Spinal cord (tissue), 10 donors: ENCODE results near the gene CCNI. TPM values are rescaled to one million over a fixed set of nuclear protein-coding genes. Genes with fewer than 3 reads are reported as not detected.
A peak's percentile ranks its signal among the peaks of the same experiment; 100 is the strongest.

ENCODE experiments used
- DNase-seq, 6 donors: peaks; one replicate each; pipeline versions ENCODE4 v3.0.0 to v3.0.0-alpha.2; 2013 to 2015; ENCODE audit warnings: low spot score in 6 of 6, low read depth in 4 of 6
- H3K27ac ChIP-seq: one replicate; pipeline ENCODE4 v1.5.1; 2013; ENCODE audit warnings: low read depth, low read length, control low read depth
- H3K27me3 ChIP-seq: one replicate; pipeline ENCODE4 v1.6.1; 2013; ENCODE audit warnings: low read length; ENCODE audit not compliant: control insufficient read depth, insufficient read depth
- H3K36me3 ChIP-seq: one replicate; pipeline ENCODE4 v1.6.1; 2013; ENCODE audit warnings: low read length; ENCODE audit not compliant: control insufficient read depth, insufficient read depth
- H3K4me1 ChIP-seq: one replicate; pipeline ENCODE4 v1.6.1; 2013; ENCODE audit warnings: low read length; ENCODE audit not compliant: control insufficient read depth, insufficient read depth
- H3K4me3 ChIP-seq: one replicate; pipeline ENCODE4 v1.5.1; 2013; ENCODE audit warnings: low read depth, low read length, control low read depth
- H3K9me3 ChIP-seq: one replicate; pipeline ENCODE4 v1.6.1; 2013; ENCODE audit warnings: low read length; ENCODE audit not compliant: control insufficient read depth, insufficient read depth
- WGBS: methylation state at CpG from one replicate; pipeline ENCODE4 v1.1.5; 2013; ENCODE audit warnings: missing lambda C conversion rate; ENCODE audit not compliant: insufficient coverage; 5-methylcytosine and 5-hydroxymethylcytosine counted together
- long read RNA-seq, 4 donors: transcript quantifications; one replicate each; lab custom pipeline, GENCODE V29; 2026
- polyA plus RNA-seq, 2 donors: library from polyadenylated mRNA; unstranded; fragments of 120-200 nt; gene quantifications; one replicate each; pipeline ENCODE4 v1.2.1, GENCODE V29; 2013; ENCODE audit not compliant: insufficient read length in 2 of 2
- total RNA-seq, 2 donors: library from RNA; depleted of rRNA in 1 of 2; stranded (reverse); fragments of 120-200 nt in 1 of 2; fragments of >200 nt in 1 of 2; gene quantifications; one replicate each; pipeline versions ENCODE4 v1.2.3 to v1.2.4, GENCODE V29; 2013 to 2014
- donor health status: healthy.

Gene CCNI, protein sequence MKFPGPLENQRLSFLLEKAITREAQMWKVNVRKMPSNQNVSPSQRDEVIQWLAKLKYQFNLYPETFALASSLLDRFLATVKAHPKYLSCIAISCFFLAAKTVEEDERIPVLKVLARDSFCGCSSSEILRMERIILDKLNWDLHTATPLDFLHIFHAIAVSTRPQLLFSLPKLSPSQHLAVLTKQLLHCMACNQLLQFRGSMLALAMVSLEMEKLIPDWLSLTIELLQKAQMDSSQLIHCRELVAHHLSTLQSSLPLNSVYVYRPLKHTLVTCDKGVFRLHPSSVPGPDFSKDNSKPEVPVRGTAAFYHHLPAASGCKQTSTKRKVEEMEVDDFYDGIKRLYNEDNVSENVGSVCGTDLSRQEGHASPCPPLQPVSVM
- total RNA-seq, result 100 to 1,000 TPM; 193 to 299 TPM
- 100 to 1,000 TPM; 493 to 583 TPM for polyA plus RNA-seq
- long read RNA-seq, donor 1, transcript CCNI-209 (2 exons, 390 nt), result minor isoform, 6 of 244 reads
- long read RNA-seq, donor 1, transcript CCNI-201 (7 exons, 2,772 nt), result major isoform, 168 of 244 reads
- long read RNA-seq, donor 1, partial matches to known transcripts, result 58 of 244 reads
- long read RNA-seq, donor 1, other reads (novel, unspliced or antisense), result 12 of 244 reads
- long read RNA-seq, donor 2, transcript CCNI-209 (2 exons, 390 nt), result minor isoform, 5 of 90 reads
- long read RNA-seq, donor 2, transcript CCNI-201 (7 exons, 2,772 nt), result major isoform, 60 of 90 reads
- long read RNA-seq, donor 2, partial matches to known transcripts, result 25 of 90 reads
- long read RNA-seq, donor 2, other reads (novel, unspliced or antisense), result 0 of 90 reads
- long read RNA-seq, donor 3, transcript CCNI-209 (2 exons, 390 nt), result minor isoform, 9 of 178 reads
- long read RNA-seq, donor 3, transcript CCNI-201 (7 exons, 2,772 nt), result major isoform, 93 of 178 reads
- long read RNA-seq, donor 3, partial matches to known transcripts, result 71 of 178 reads
- long read RNA-seq, donor 3, other reads (novel, unspliced or antisense), result 5 of 178 reads
- long read RNA-seq, donor 4, transcript CCNI-201 (7 exons, 2,772 nt), result major isoform, 34 of 83 reads
- long read RNA-seq, donor 4, transcript CCNI-209 (2 exons, 390 nt), result minor isoform, 8 of 83 reads
- long read RNA-seq, donor 4, partial matches to known transcripts, result 32 of 83 reads
- long read RNA-seq, donor 4, other reads (novel, unspliced or antisense), result 9 of 83 reads

DNA sequence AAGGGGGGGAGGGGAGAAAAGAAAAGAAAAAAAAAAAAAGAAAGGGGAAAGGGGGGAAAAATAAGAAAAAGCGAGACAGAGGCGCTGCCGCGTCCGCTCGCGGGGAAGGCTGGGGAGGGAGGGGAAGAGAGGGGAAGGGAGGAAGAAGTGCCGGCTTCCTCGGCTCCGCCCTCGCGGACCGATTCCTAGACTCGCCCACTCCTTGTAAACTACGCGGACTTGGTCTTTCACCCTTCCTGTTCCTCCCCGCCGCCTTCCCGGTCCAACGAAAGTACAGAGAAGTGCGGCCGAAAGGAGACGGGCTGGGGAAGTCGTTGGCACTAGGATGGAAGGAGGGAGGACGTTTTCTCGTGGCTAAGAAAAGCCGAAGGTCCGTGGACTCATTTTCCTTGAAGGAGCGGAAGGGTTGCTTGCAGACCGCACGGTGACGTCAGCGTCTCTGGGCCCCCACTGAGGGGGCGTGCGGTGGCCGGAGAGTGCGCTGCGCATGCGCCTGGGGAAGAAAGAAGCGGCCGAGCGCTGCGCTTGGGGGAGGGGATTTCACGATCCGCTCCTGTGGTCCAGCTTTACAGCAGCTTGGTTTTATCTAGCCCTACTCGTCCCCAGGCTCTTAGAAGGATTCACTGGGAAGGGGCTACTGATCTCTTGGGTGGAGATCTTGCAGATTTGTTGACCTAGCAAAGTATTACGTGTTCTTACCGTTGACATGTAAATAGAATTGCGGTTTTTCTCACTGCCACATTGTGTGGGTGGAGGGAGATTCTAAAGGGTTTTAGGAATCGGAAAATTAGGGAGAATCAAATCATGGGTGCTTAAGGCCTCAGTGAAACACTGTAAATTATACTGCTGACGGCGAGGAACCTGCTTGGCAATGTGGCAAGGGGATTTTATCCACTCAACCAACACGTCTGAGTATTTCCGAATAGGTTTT, at the start of gene CCNI:
CCNI (minus strand) TSS at position 121 of the 931 bp plus-strand sequence. CDS start 9,627 bp downstream, outside the sequence.
- Histone ChIP-seq H3K27me3 (no peaks in the 10 kb centered on the region), H3K4me3 (peak within 1 kb of the TSS; percentile 97), H3K9me3 (no peaks in the 10 kb centered on the region), H3K27ac (peak within 1 kb of the TSS; percentile 100), H3K4me1 (peaks cover 8% of the 10 kb centered on the region), H3K36me3 (no peaks in the 10 kb centered on the region)
- 0% methylated on average over 34 of the region's 54 CpGs for WGBS
- peak; percentile 94 to 100 (median 98) for DNase-seq

DNA sequence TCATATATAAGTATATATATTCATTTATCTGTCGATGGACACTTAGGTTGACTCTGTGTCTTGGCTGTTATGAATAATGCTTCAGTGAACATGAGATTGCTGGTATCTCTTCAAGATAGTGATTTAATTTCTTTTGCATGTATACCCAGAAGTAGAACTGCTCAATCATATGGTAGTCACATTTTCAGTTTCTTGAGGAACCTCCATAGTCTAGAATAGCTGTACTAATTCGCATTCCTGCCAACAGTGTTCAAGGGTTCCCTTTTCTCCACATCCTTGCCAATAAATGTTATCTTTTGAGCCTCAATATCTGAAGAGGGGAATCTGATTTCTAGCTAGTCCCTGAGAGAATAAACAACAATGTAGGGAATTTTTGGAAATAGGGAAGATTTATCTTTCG, 48.8 kb upstream of the CCNI start:
- H3K9me3 ChIP-seq, result no peaks in the 10 kb centered on the region
- H3K4me1 ChIP-seq, result no peaks in the 10 kb centered on the region
- WGBS, result 75% methylated on average over 1 of the region's 3 CpGs
- H3K27ac ChIP-seq, result no peak overlapping the region
- no peak for DNase-seq
- H3K27me3 ChIP-seq, result no peaks in the 10 kb centered on the region
- H3K4me3 ChIP-seq, result no peak overlapping the region
- H3K36me3 ChIP-seq, result no peaks in the 10 kb centered on the region

DNA sequence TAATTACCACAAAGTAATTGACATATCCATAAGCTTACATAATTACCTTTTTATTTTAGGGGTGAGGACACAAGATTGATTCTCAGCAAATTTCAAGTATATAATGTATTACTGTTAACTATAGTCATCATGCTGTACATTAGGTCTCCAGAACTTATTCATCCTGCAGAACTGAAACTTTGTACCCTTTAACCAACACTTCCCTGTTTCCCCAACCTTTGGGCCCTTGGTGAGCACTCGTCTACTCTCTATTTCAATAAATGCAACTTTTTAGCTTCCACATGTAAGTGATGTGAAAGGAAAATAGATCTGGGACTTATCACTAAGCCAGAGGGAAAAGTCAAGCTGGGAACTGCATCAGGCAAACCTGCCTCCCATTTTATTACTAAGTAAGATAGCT, 47.6 kb upstream of the CCNI start:
- no CpG with 5 or more reads among the region's 1 CpG for WGBS
- H3K27ac ChIP-seq, result no peak overlapping the region
- DNase-seq, result no peak
- no peaks in the 10 kb centered on the region for H3K9me3 ChIP-seq
- H3K36me3 ChIP-seq, result no peaks in the 10 kb centered on the region
- no peaks in the 10 kb centered on the region for H3K27me3 ChIP-seq
- H3K4me3 ChIP-seq, result no peak overlapping the region
- no peaks in the 10 kb centered on the region for H3K4me1 ChIP-seq

GRCh38 chr4:77122656-77123055, 46.9 kb upstream of the CCNI start:
- Histone ChIP-seq H3K27ac (no peak overlapping the region), H3K36me3 (no peaks in the 10 kb centered on the region)
- WGBS, result 100% methylated on average over 2 of the region's 4 CpGs

DNA sequence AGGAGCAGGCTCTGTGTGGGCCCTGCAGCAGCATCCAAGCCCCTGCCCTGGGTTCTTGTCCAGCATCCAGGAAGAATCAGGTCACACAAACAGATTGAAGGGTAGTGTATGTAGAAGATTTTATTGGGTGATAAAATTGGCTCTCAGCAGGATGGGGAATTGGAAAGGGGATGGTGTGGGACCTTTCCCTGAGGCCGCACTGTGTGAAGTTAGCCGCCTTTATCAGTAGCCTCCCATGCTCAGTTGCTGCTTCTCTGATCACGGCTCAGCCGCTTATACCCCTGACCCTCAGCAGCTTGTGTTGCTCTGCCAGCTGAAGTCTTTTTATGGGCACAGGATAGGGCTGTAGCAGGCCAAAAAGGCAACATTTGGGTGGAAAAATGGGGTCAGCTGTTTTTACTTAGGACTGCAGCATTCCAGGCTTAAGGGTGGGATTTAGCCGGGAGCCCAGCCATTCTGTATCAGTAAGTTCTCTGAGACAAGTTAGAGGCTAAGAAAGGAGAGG, 46.0 kb upstream of the CCNI start:
- H3K4me3 ChIP-seq, result no peak overlapping the region
- H3K27ac ChIP-seq, result no peak overlapping the region
- no peaks in the 10 kb centered on the region for H3K9me3 ChIP-seq
- H3K36me3 ChIP-seq, result no peaks in the 10 kb centered on the region
- H3K4me1 ChIP-seq, result no peaks in the 10 kb centered on the region
- no peak for DNase-seq
- WGBS, result 91% methylated on average over 5 of the region's 5 CpGs
- no peaks in the 10 kb centered on the region for H3K27me3 ChIP-seq

More at GRCh38 chr4:77122656-77123055, 46.9 kb upstream of the CCNI start:
- no peak overlapping the region for H3K4me3 ChIP-seq
- no peak for DNase-seq
- no peaks in the 10 kb centered on the region for H3K27me3 ChIP-seq
- no peaks in the 10 kb centered on the region for H3K4me1 ChIP-seq
- no peaks in the 10 kb centered on the region for H3K9me3 ChIP-seq

- no peak for DNase-seq
- H3K4me3 ChIP-seq, result no peak overlapping the region
- H3K27ac ChIP-seq, result no peak overlapping the region
- H3K4me1 ChIP-seq, result no peaks in the 10 kb centered on the region
- WGBS, result 96% methylated on average over 4 of the region's 8 CpGs
- no peaks in the 10 kb centered on the region for H3K36me3 ChIP-seq
- no peaks in the 10 kb centered on the region for H3K9me3 ChIP-seq
- H3K27me3 ChIP-seq, result no peaks in the 10 kb centered on the region
Observed at GRCh38 chr4:77120886-77121508, 45.2 kb upstream of the CCNI start.

DNA sequence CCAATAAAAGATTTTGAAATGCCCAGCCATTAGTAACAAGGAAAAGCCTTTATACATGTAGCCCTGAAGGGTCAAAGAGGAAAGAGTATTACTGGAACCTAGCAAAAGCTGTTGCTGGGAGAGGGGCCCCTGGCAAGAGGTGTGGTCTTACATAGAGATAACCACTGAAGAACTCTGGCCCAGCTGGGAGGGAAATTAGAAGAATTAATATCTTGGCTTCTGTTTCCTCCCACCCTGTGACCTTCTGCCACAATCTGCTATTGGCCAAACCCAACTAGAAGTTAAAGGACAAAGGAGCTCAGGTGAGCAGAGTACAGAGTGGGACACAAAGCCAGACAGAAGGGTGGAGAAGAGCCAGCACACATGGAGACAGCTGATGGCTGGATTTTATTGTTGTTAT, 41.9 kb upstream of the CCNI start:
- Histone ChIP-seq H3K4me1 (no peaks in the 10 kb centered on the region), H3K27ac (no peak overlapping the region), H3K36me3 (no peaks in the 10 kb centered on the region), H3K4me3 (no peak overlapping the region), H3K9me3 (no peaks in the 10 kb centered on the region), H3K27me3 (no peaks in the 10 kb centered on the region)
- no peak for DNase-seq

DNA sequence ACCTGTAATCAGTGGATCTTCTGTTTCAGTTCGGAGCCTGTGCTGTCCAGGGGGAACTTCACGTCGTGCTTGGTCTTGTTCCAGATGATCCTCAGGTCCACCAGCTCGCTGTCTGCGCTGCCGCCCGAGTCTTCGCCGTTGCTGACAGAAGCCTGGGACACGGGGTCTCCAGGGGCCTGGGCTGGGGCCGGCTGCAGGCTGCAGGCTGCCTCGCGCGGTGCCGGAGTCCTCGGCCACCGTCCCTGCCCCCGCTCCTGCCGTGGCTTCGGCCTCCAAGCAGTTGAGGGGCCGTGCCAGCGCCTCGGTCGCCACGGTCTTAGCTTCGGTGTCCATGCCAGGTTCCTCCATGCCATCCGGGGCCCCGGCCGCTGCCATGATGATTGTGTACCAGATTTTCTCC, 37.3 kb upstream of the CCNI start:
- no peak overlapping the region for H3K27ac ChIP-seq
- no peaks in the 10 kb centered on the region for H3K36me3 ChIP-seq
- H3K4me1 ChIP-seq, result no peaks in the 10 kb centered on the region
- WGBS, result 91% methylated on average over 24 of the region's 29 CpGs
- no peak overlapping the region for H3K4me3 ChIP-seq
- H3K9me3 ChIP-seq, result no peaks in the 10 kb centered on the region
- DNase-seq, result no peak
- H3K27me3 ChIP-seq, result no peaks in the 10 kb centered on the region
